OCI-LY7 (cell line): ENCODE results near the gene ARHGAP23.
A peak's percentile ranks its signal among the peaks of the same experiment; 100 is the strongest.
"Not testable (repeated sequence)": the region's sequence is repeated elsewhere in the genome, so short reads cannot be mapped to it uniquely, and the experiment has no call there.

ENCODE experiments used
- EZH2phosphoT487 ChIP-seq: fragments of 200-600 bp; sonication (generic); IDR thresholded peaks from 2 replicates; pipeline ENCODE4 v1.6.1; 2018; ENCODE audit warnings: low read depth, borderline replicate concordance, mild to moderate bottlenecking, mixed run types, antibody characterized with exemption, low read length, moderate library complexity, mixed read lengths
- TF ChIP-seq, protein P1 (sequence below): fragments of 200-600 bp; sonication (generic); conservative IDR thresholded peaks from 2 replicates; pipeline ENCODE4 v1.5.1; 2014; ENCODE audit warnings: mild to moderate bottlenecking, antibody characterized with exemption, low read length, moderate library complexity, mixed read lengths

DNA sequence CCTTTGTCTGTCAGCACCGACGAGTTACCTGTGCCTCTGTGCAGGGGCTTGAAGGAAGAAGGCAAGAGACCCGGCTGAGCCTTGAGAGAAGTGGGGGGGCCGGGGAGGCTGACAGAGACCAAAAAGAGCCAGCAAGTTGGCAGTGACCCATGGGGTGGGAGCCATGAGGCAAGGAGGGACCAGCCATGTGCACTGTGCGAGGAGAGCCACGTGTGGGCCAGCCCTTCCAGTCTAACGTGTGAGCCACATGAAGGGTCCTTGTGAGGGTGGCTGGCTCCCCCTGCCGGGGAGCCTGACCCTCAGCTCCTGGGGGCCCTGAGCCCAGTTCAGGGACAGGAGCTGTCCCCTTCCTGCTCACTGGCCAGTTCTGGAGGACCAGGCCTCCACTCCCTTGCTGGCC is 46.4 kb downstream of the ARHGAP23 start:
- not testable (repeated sequence) for TF ChIP-seq EZH2phosphoT487
- TF ChIP-seq, protein P1, sequence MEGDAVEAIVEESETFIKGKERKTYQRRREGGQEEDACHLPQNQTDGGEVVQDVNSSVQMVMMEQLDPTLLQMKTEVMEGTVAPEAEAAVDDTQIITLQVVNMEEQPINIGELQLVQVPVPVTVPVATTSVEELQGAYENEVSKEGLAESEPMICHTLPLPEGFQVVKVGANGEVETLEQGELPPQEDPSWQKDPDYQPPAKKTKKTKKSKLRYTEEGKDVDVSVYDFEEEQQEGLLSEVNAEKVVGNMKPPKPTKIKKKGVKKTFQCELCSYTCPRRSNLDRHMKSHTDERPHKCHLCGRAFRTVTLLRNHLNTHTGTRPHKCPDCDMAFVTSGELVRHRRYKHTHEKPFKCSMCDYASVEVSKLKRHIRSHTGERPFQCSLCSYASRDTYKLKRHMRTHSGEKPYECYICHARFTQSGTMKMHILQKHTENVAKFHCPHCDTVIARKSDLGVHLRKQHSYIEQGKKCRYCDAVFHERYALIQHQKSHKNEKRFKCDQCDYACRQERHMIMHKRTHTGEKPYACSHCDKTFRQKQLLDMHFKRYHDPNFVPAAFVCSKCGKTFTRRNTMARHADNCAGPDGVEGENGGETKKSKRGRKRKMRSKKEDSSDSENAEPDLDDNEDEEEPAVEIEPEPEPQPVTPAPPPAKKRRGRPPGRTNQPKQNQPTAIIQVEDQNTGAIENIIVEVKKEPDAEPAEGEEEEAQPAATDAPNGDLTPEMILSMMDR: peak; percentile 60
